Inferior parietal cortex (tissue), 1 donor: ENCODE data around the gene B3GNT3.
A peak's percentile ranks its signal among the peaks of the same experiment; 100 is the strongest.
"Not testable (repeated sequence)": the region's sequence is repeated elsewhere in the genome, so short reads cannot be mapped to it uniquely, and the experiment has no call there.

Experiments
- DNase-seq: peaks from one replicate; pipeline ENCODE4 v3.0.0-alpha.2; 2016; ENCODE audit errors: extremely low spot score

Gene B3GNT3

DNA sequence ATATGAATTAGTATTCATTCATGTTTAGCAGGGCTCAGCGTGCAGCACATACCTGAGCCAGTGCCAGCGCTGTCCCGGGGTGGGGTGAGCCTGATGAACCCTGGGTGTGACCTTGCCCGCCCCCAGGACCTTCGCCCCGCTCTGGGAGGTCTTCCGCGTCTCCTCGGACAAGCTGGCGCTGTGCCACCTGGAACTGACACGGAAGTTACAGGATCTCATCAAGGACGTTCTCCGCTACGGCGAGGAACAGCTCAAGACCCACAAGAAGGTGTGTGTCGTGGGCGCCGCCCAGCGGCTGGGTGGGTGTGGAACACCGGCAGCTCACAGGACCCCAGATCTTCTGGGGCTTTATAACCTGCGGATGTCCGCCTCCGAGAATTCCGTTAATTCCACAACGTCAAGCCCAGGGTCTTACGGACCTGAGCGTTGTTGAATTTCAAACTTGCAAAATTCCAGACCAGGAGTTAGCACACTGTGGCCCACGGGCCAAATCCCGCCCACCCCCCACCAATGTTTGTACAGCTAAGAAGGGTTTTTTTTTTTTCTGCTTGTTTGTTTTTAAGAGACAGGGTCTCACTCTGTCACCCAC lies 28.3 kb upstream of the B3GNT3 start:
- no peak for DNase-seq

GRCh38 chr19:17767559-17767958 lies 27.4 kb upstream of the B3GNT3 start:
- DNase-seq: no peak

DNA sequence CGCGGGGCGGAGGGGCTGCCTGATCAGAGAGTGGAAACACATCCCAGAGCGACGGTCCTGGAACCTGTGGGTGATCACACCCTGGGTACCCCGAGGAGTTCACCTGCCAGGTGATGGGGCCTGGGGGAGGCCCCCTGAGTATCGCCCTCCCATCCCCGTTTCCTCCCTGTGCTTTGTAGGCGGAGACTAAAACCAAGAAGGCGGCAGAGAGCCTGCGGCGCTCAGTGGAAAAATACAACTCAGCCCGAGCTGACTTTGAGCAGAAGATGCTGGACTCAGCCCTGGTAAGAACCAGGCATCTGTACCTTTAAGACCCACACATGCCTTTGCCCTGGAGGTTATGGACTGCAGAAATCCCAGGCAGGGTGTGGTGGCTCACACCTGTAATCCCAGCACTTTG lies 24.3 kb upstream of the B3GNT3 start:
- no peak for DNase-seq

DNA sequence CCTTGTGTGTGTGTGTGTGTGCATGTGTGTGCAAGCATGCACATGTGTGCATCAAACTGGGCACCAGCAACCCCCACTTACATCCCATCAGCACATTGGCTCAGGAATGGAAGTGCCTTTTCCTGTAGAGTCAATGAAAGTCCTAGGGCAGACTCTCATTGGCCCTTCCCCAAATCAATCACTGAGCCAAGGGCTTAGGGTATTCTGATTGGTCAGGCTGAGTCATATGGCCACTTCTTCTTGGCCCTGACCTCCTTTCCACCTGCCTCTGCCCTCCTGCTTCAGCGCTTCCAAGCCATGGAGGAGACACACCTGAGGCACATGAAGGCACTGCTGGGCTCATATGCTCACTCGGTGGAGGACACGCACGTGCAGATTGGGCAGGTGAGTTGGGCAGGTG lies 22.8 kb upstream of the B3GNT3 start:
- DNase-seq: no peak

DNA sequence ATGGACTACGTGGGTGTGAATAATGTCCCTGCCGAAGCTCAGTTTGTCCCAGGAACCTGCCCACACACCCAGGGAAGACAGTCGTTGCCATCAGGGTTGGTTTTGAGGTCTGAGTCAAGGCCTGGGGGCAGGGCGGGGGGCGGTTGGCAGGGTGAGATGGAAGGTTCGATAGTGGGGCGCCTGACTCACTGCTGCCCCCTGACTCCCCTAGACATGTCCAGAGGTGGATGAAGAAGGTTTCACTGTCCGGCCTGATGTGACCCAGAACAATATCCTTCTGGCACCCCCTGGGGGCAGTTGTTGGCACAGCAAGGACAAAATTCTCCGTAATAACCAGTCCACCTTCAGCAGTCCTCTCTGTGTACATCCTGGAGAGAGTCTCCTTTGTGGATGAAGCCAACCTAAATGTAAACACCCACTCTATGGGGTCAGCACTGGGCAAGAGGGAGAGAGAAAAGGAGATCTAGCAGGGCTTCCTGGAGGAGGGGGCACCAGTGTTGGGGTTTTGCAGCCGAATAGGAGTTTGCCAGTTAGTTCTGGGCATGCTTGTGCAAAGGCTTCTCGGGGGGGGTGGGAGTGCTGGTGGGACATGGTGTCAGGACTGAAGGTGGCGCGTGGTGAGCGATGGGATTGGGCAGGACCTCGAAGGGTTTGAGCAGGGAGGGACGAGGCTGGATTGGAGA lies 19.6 kb upstream of the B3GNT3 start:
- DNase-seq: peak; percentile 44

DNA sequence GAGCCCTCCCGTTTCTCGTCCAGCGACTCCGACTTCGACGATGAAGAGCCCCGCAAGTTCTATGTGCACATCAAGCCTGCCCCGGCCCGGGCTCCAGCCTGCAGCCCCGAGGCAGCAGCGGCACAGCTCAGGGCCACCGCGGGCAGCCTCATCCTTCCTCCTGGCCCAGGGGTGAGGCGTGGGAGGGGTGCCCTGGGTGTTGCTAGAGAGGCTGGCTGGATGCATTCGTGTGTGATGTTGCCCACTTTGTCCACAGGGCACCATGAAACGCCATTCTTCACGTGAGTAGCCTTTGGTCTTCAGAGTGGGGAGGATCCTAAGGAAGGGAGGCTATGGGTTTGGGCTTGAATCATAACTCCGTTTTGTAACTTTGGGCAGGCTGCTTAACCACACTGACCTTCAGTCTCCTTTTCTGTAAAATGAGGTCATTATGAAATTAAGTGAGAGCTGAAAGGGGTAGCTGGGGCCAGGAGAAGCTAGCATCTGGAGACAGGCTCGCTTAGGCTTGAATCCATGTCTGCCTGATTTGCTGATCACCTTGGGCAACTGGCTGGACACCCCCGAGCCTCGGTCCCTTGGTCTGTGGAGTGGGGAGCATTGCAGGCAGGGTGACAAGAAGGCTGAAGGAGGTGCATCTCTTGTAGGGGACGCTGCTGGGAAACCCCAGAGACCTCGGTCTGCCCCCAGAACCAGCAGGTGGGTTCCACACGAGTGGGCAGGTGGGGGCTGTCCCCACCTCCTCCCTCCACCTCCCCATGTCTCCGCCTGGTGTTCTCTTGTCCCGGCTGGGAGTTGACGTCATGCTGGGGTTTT lies 18.7 kb upstream of the B3GNT3 start:
- no peak for DNase-seq

GRCh38 chr19:17777840-17778239 lies 17.1 kb upstream of the B3GNT3 start:
- not testable (repeated sequence) for DNase-seq

DNA sequence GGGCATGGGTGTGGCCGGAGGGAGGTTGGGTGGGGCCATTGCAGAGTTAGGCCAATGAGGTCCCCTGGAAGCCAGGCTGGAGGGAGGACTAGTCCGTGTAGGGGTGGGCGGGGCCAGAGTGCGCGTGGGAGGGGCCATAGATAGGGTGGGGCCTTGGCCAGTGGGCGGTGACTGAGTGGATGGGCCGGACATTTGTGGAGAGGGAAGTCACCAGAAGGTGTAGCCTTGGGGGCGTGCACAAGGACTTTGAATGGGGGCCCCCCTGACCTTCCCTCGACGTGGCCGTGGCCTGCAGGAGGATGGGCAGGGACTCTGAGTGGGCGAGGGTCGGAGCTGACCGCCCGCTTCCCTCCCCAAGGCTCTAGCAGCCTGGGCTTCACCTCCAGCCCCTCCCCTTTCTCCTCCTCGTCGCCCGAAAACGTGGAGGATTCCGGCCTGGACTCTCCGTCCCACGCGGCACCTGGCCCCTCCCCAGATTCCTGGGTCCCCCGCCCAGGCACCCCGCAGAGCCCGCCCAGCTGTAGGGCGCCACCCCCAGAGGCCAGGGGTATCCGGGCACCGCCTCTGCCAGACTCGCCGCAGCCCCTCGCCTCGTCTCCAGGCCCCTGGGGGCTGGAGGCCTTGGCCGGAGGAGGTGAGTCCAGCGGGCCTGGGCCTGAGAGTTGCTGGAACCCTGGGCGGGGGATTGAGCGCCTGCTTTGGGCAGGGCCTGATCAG lies 16.5 kb upstream of the B3GNT3 start:
- no peak for DNase-seq

GRCh38 chr19:17778968-17779929 lies 15.7 kb upstream of the B3GNT3 start:
- DNase-seq: no peak

DNA sequence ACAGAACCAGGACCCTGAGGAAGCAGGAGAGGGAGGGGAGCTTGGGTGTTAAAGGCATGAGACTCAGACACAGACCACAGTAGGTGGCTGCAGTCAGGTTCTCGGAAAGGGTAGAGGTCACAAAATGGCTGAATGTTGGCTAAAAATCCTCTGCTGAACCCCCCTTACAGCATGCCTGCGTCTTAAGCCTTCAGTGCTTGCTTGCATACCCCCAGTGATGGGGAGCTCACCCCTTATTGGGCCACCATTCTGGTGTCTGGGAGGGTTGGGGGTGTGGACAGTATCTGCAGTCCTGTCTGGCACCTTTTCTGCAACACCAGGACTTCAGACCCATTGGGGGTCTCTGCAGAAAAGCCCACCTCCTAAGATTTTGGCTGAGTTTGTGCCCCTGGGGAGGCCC lies 14.2 kb upstream of the B3GNT3 start:
- DNase-seq: no peak

DNA sequence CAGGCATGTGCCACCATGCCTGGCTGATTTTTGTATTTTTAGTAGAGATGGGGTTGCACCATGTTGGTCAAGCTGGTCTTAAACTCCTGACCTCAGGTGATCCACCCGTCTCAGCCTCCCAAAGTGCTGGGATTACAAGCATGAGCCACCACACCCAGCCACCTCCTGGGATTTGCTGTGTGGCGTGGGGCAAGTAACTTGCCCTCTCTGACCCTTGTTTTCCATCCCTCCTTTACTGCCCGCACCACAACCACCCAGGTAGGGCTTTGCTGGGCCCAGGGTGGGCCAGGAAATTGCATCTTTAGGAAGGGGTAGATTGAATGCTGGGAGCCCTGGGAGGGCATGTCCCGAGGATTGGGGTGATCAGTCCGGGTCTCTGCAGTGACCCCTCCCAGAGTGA lies 11.2 kb upstream of the B3GNT3 start:
- not testable (repeated sequence) for DNase-seq

- DNase-seq: peak; percentile 72
Observed at GRCh38 chr19:17784201-17785008, 10.5 kb upstream of the B3GNT3 start.

DNA sequence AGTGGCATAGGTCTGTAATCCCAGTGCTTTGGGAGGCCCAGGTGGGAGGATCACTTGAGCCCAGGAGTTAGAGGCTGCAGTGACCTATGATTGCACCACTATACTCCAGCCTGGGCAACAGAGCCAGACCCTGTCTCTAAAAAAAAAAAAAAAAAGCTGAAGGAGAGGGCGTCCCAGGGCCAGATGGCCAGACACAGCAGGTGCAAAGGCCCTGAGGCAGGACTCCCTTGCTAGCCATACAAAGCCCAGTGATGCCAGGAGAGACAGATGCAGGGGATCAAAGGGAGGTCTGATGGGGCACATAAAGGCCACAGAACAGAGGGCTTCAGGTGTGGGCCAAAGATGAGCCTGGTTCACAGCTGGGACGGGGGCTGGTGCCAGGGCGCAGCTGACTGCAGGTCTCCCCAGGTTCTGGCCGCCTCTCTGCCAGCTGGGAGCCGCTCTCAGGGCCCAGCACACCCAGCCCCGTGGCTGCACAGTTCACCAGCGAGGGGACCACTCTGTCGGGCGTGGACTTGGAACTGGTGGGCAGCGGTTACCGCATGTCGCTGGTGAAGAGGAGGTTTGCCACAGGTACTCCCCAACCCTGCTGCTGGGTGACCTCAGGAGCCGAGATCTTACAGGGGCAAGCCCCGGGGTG lies 7.5 kb upstream of the B3GNT3 start:
- DNase-seq: no peak

DNA sequence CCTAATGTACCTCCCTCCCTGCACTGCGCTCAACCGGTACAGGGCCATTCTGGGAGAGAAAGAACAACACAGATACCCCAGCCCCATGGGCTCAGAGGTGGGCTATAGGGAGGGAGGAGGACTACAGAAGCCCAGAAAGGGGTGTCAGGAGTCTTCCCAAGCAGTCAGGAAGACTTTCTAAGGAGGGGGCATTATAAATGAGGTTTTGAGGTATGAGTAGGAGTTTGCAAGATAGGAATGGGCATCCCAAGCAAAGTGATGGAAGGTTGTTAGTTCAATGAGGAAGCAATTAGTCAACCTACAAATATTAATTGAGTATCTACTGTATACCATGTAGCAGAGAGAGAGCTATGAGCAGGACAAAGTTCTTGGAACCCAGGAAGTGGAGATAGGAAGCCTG lies 6.3 kb upstream of the B3GNT3 start:
- DNase-seq: no peak

DNA sequence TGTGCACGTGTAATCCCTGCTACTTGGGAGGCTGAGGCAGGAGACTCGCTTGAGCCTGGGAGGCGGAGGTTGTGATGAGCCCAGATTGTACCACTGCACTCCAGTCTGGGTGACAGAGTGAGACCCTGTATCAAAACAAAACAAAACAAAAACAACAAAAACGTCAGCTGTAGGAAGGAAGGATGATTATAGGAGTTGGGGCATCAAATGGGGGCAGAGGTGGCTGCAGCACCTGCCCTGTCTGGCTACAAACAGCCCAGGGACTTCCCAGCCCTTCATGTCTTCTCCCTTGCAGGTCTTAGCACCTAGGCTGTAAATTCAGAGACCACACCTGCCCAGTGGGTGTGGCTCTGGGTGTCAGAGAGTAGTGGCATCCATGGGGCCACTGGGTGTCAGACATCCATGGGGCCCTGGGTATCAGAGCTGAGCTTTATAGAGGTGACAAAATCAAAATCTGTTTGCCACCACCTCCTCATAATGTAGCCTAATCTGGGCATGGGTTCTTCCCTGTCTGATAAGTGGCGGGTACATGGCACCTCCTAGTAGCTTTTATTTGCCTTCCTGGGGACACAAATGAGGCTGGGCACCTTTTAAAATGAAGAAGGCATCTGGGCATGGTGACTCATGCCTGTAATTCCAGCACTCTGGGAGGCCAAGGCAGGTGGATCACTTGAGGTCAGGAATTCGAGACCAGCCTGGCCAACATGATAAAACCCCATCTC lies 4.7 kb upstream of the B3GNT3 start:
- DNase-seq: no peak

DNA sequence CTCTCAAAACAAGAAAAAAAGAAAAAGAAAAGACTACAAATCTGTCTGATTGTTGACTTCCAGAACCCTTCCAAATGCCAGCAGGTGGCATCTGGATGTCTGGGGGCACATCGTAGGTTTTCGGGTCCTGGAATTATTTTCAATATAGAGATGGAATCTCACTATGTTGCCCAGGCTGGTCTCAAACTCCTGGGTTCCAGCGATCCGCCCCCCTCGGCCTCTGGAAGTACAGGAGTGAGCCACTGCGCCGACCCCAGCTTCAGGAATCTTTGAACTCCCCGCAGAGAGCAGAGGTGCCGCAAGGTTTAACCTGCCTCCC lies 567 bp upstream of the B3GNT3 start:
- no peak for DNase-seq

GRCh38 chr19:17795495-17795856 lies 538 bp downstream of the B3GNT3 start:
- DNase-seq: no peak

DNA sequence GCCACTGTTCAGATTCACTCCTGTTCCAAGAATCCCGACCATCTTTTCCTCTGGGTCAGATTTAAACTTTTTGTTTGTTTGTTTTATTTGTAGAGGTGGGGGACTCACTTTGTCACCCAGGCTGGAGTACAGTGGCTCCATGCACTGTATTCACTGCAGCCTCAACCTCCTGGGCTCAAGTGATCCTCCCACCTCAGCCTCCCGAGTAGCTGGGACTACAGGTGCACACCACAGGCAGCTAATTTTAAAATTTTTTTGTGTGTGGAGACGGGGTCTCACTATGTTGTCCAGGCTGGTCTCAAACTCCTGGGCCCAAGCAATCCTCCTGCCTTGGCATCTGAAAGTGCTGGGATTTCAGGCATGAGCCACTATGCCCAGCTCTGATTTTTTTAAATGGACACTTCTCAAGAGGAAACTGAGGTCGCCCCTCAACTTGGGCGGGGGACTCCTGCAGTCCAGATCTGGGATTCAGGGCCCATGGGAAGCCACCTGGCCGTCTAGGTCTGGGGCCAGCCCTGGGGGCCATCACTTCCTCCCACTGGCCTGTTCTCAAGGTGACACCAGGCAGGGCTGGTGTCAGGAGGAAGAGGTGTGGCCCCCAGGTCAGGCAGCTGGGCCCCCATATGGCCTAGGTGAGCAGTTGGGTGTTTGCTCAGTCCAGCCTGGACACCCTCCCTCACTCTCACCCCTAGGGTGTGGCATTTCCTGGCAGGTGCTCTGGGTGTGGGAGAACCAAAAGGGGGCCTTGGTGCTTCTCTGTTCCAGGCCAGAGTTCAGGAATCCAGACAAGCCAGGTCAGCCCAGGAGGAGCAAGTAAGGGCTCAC lies 1.3 kb downstream of the B3GNT3 start:
- no peak for DNase-seq
